Gastrocnemius medialis (tissue), 4 donors: Measurements from ENCODE around the gene NDUFA8.

Source experiments
- POLR2A ChIP-seq, 2 donors: fragments of 450-650 bp; IDR thresholded peaks; one replicate each; pipeline ENCODE4 v1.6.1; 2017; ENCODE audit warnings: antibody characterized with exemption in 2 of 2, mild to moderate bottlenecking in 2 of 2, moderate library complexity in 2 of 2
- TF ChIP-seq, protein P1 (sequence below), 5 experiments: fragments of 450-650 bp in 3 of 5; fragments of 200-600 bp in 2 of 5; sonication (generic) in 2 of 5; IDR thresholded peaks in 4 of 5; conservative IDR thresholded peaks in 1 of 5; 1 replicate in 4 of 5; 2 replicates in 1 of 5; pipeline ENCODE4 v1.5.1; 2016 to 2019; ENCODE audit warnings: antibody characterized with exemption in 5 of 5, mild to moderate bottlenecking in 3 of 5, moderate library complexity in 3 of 5

- no peak for TF ChIP-seq POLR2A (IDR thresholded peaks at IDR 0.05)
- TF ChIP-seq, protein P1, sequence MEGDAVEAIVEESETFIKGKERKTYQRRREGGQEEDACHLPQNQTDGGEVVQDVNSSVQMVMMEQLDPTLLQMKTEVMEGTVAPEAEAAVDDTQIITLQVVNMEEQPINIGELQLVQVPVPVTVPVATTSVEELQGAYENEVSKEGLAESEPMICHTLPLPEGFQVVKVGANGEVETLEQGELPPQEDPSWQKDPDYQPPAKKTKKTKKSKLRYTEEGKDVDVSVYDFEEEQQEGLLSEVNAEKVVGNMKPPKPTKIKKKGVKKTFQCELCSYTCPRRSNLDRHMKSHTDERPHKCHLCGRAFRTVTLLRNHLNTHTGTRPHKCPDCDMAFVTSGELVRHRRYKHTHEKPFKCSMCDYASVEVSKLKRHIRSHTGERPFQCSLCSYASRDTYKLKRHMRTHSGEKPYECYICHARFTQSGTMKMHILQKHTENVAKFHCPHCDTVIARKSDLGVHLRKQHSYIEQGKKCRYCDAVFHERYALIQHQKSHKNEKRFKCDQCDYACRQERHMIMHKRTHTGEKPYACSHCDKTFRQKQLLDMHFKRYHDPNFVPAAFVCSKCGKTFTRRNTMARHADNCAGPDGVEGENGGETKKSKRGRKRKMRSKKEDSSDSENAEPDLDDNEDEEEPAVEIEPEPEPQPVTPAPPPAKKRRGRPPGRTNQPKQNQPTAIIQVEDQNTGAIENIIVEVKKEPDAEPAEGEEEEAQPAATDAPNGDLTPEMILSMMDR (IDR thresholded peaks at IDR 0.05 in 4 of 5, conservative IDR thresholded peaks at IDR 0.05 in 1 of 5), result no peak
Measured at GRCh38 chr9:122140368-122141193, 19.0 kb downstream of the NDUFA8 start.
